Activated CD4-positive, alpha-beta T cell treated with anti-CD3 and anti-CD28 coated beads, Interleukin-2, amount 10 ng/mL, durations not matched to agents 7 days and 5 days (primary cell): ENCODE results near the gene KRTAP10-12. TPM values are rescaled to one million over a fixed set of nuclear protein-coding genes. Genes with fewer than 3 reads are reported as not detected.
"Not testable (repeated sequence)": the region's sequence is repeated elsewhere in the genome, so short reads cannot be mapped to it uniquely, and the experiment has no call there.

Source experiments
- CTCF ChIA-PET: fragments of 350-600 bp; sonication (Branson Sonifier 250); formaldehyde crosslinking; loops from one replicate; lab custom pipeline; 2021; ENCODE audit warnings: antibody characterized with exemption; lab: Charles Lee
- POLR2A ChIA-PET: fragments of 350-600 bp; sonication (Branson Sonifier 250); formaldehyde crosslinking; loops from one replicate; lab custom pipeline; 2021; ENCODE audit warnings: antibody characterized with exemption; lab: Charles Lee
- DNase-seq: peaks from one replicate; pipeline ENCODE4 v3.0.0-alpha.2; 2020
- H3K27ac Mint-ChIP-seq: one replicate; pipeline ENCODE4 v1.8.0; 2021; ENCODE audit warnings: mild to moderate bottlenecking, moderate library complexity, mixed read lengths
- H3K27me3 Mint-ChIP-seq: one replicate; pipeline ENCODE4 v1.8.0; 2021; ENCODE audit warnings: mixed read lengths
- H3K36me3 Mint-ChIP-seq: one replicate; pipeline ENCODE4 v1.8.0; 2021; ENCODE audit warnings: low read depth, mixed read lengths
- H3K4me1 Mint-ChIP-seq: one replicate; pipeline ENCODE4 v1.8.0; 2021; ENCODE audit warnings: mixed read lengths
- H3K4me3 Mint-ChIP-seq: one replicate; pipeline ENCODE4 v1.8.0; 2021; ENCODE audit warnings: mild to moderate bottlenecking, moderate library complexity, mixed read lengths
- H3K9me3 Mint-ChIP-seq: one replicate; pipeline ENCODE4 v1.8.0; 2021; ENCODE audit warnings: mixed read lengths
- total RNA-seq, 2 experiments: library from RNA; stranded (reverse); gene quantifications; one replicate each; pipeline ENCODE4 v1.2.3, GENCODE V29; 2021

KRTAP10-12 gene
- total RNA-seq, 2 experiments from 2014 or later = not detected

DNA sequence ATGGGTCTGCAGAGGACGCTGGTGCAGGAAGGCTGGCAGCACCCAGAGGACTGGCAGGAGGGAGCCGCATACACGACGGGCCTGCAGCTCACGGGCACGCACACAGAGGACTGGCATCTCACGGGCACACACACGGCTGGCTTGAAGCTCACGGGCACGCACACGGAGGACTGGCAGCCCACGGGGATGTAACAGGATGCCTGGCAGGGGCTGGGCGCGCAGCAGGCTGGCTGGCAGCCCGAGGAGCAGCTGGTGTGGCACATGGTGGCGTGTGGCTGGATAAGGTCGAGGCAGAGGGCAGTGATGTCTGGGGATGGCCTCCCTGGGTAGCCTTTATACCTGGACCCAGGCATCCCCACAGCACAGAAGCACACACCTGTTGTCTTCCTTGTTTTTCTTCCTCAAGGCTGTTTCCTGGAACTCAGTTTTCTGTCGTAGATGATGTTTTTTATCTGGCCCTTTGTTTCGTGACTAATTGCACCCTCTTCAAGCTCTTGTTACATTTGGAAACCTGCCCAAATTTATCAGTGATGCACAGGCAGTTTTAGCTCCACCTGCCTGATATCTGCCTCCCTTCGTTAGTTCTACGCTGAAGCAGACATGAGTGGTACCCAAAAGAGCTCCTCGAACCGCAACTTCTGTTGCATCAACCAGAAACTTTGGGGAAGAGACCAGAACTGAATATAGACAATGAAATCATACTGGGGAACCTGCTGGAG, 15.0 kb upstream of the KRTAP10-12 start, which contains the start of gene KRTAP12-1:
TSS of gene KRTAP12-1 (minus strand) at position 303 of the 719 bp plus-strand sequence. CDS start at position 263, 40 bp downstream.
- H3K4me3 Mint-ChIP-seq = no peak within 1 kb of the TSS
- H3K4me1 Mint-ChIP-seq = peaks cover 5% of the 10 kb centered on the region
- peaks cover 10% of the 10 kb centered on the region for H3K27me3 Mint-ChIP-seq
- ChIA-PET POLR2A (no interaction called here), CTCF (interaction anchor here (1.1 kb wide), 1 partner anchor 13 kb away, joined by 3 read pairs; no protein-coding TSS in a partner anchor)
- DNase-seq = no peak
- no peaks in the 10 kb centered on the region for H3K9me3 Mint-ChIP-seq
- H3K27ac Mint-ChIP-seq = no peak within 1 kb of the TSS
- no peaks in the 10 kb centered on the region for H3K36me3 Mint-ChIP-seq

DNA sequence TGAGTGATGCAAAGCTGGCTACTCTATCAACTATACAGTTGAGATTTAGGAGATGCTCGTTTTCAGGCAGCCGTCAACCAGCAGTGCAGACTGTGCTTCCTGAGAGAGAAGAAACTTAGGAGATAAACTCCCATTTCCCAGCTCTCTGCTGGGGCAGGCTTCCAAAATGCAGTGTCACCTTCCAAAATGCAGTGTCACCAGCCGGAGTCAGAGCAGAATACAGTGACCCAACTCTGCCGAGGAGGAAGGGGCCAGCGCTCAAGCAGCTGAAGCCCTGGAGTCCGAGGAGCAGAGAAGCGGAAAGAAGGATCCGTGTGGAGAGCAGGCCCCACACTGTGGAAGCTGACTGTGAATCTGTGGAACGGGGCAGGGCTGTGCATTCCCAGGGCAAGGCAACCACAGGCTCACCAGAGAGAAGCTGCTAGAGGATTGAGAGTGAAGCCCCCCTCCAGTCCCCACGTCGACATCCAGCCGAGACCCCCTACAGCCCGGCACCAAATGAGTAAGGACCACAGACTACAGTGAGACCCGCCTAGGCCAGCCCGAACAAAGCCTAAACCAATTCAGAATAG, 14.3 kb upstream of the KRTAP10-12 start:
- ChIA-PET CTCF (interaction anchor here (1.1 kb wide), 1 partner anchor 14 kb away, joined by 3 read pairs; no protein-coding TSS in a partner anchor), POLR2A (no interaction called here)
- H3K27me3 Mint-ChIP-seq = peaks cover 10% of the 10 kb centered on the region
- no peak for DNase-seq
- H3K36me3 Mint-ChIP-seq = no peaks in the 10 kb centered on the region
- no peaks in the 10 kb centered on the region for H3K9me3 Mint-ChIP-seq
- no peak overlapping the region for H3K27ac Mint-ChIP-seq
- H3K4me3 Mint-ChIP-seq = no peak overlapping the region
- H3K4me1 Mint-ChIP-seq = peaks cover 5% of the 10 kb centered on the region

DNA sequence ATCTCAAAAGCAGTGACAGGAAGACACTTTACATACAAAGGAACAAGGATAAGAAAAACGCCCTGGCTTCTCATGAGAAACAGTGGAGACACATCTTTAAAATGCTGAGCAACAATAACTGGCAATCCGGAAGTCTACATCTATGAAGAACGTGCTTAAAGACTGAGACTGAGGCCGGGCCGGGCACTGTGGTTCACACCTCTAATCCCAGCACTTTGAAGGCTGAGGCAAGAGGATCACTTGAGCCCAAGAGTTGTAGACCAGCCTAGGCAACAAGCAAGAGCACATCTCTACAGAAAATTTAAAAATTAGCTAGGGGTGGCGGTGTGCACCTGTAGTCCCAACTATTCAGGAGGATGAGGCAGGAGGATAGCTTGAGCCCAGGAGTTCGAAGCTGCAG, 12.9 kb upstream of the KRTAP10-12 start:
- H3K27ac Mint-ChIP-seq = no peak overlapping the region
- no peak overlapping the region for H3K4me3 Mint-ChIP-seq
- no peaks in the 10 kb centered on the region for H3K9me3 Mint-ChIP-seq
- ChIA-PET POLR2A (no interaction called here), CTCF (interaction anchor here (1.0 kb wide), 1 partner anchor 39 kb away, joined by 3 read pairs; no protein-coding TSS in a partner anchor)
- peaks cover 10% of the 10 kb centered on the region for H3K27me3 Mint-ChIP-seq
- DNase-seq = no peak
- H3K4me1 Mint-ChIP-seq = peaks cover 5% of the 10 kb centered on the region
- H3K36me3 Mint-ChIP-seq = no peaks in the 10 kb centered on the region

DNA sequence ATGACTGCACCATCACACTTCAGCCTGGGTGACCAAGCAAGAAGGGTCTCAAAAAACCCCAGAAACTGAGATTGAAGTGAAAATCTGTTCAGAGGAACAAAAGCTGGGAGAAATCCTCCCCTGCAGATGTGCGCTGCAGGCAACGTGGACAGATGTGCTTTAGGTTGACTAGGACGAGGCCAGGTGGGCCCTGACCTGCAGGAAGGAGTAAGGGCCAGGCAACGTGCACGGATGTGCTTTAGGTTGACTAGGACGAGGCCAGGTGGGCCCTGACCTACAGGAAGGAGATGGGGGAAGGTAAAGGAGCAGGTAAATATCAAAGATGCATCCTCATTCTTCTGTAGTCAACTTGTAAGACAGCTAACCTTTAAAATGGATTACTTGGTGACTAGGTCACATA, 12.5 kb upstream of the KRTAP10-12 start:
- H3K4me3 Mint-ChIP-seq = no peak overlapping the region
- ChIA-PET POLR2A (no interaction called here), CTCF (interaction anchor here (1.0 kb wide), 1 partner anchor 39 kb away, joined by 3 read pairs; no protein-coding TSS in a partner anchor)
- no peak overlapping the region for H3K27ac Mint-ChIP-seq
- H3K4me1 Mint-ChIP-seq = peaks cover 5% of the 10 kb centered on the region
- H3K27me3 Mint-ChIP-seq = peaks cover 10% of the 10 kb centered on the region
- H3K36me3 Mint-ChIP-seq = no peaks in the 10 kb centered on the region
- H3K9me3 Mint-ChIP-seq = no peaks in the 10 kb centered on the region
- no peak for DNase-seq

DNA sequence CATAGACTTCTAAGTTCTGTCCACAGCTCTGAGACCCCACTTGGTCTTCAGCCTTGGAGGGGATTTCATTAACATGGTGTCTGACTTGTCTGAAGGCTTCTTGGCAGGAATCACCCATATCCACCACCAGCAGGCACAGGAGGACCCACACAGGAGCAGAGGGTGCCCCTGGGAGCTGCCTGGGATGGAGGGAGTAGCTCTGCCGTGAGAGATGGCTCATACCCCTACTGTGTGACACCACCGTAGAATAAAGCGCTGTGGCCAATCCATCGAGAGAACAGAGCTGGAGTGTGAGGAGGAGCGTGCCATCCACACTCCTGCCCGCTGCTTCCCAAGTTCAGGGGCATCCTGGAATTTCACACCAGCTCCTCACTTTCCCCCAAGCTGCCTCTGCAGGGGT, 11.9 kb upstream of the KRTAP10-12 start:
- CTCF ChIA-PET = interaction anchor here (1.0 kb wide), 1 partner anchor 40 kb away, joined by 3 read pairs; no protein-coding TSS in a partner anchor
- POLR2A ChIA-PET, H3K4me1 Mint-ChIP-seq, DNase-seq, H3K4me3 Mint-ChIP-seq, H3K36me3 Mint-ChIP-seq, H3K9me3 Mint-ChIP-seq, H3K27ac Mint-ChIP-seq: not testable (repeated sequence)
- peaks cover 10% of the 10 kb centered on the region for H3K27me3 Mint-ChIP-seq

DNA sequence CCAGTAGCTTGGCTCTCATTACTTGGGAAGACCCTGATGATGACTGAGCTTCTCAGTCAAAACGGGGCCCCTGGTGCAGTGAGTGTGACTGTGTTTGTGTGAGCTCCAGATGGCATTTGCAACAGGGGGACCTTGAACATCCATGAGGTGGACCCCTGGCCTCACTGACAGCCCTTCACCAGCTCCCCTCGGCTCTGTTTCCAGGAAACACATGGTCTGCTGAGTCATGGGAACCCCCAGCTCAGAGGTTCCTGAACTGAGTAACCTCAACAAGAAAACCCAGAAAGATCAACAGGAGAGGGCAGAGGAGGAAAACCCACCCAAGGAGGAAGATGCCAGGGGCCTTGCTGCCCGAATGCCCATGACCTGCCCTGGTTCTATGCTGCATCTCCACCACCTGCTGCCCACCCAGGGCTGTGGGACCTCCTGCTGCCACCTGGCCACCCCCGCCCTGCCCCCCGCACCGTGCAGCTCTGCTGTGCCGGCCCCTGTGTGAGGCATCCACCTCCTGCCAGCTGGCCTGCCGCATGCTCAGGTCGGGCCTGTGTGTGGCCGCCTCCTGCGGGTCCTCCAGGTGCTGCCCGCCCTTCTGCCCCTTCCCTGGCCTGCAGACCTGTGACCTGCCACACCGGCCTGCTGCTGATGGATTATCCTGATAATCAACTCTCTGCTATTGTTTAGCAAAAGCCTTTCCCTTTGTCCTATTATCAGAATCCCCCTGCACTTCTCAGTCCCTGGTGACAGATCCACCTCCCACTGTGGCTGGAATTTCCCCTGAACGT, 10.8 kb upstream of the KRTAP10-12 start:
- Mint-ChIP-seq H3K4me3 (no peak overlapping the region), H3K27ac (peak overlapping the region; percentile 16), H3K9me3 (no peaks in the 10 kb centered on the region), H3K4me1 (peaks cover 5% of the 10 kb centered on the region), H3K36me3 (no peaks in the 10 kb centered on the region), H3K27me3 (peaks cover 13% of the 10 kb centered on the region)
- CTCF ChIA-PET = interaction anchor here (0.8 kb wide), 1 partner anchor 8 kb away, joined by 4 read pairs; no protein-coding TSS in a partner anchor
- POLR2A ChIA-PET = interaction anchor here (0.6 kb wide), 1 partner anchor 268 kb away, joined by 3 read pairs; no protein-coding TSS in a partner anchor
- no peak for DNase-seq

DNA sequence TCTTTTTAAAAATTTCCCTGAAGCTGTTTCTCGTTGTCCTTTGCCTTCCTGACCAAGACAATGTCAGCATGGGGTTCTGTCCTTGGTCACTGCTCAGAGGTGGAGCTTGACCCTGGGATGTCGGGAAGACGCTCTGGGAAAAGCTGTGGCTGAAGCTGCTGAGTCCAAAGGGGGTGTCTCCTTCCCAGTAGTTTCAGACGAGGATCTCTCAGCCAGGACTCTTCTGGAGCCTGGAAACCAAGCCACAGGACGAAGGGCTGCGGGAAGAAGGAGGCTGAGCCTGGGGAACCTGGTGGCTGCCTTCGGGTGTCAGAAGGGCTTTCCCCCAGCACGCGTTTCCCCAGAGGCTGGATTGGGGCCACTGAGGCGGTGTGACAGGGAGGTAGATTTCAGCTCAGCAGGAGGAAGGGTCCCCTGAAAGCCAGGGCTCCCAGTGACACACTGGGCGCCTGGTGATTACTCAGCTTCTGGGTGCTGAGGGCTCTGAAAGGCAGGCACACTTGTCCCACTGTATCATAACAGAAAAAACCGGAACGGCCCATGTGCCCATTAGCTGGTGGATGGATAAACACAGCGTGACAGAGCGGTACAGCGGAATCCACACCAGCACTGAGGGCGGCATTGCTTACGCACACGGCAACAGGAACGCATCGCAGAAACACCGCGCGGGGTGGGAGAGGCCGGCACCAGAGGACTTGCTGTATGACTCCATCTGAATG, 10.0 kb upstream of the KRTAP10-12 start:
- ChIA-PET CTCF (no interaction called here), POLR2A (interaction anchor here (0.6 kb wide), 1 partner anchor 269 kb away, joined by 3 read pairs; no protein-coding TSS in a partner anchor)
- Mint-ChIP-seq H3K4me3 (no peak overlapping the region), H3K9me3 (no peaks in the 10 kb centered on the region), H3K4me1 (peaks cover 5% of the 10 kb centered on the region), H3K36me3 (no peaks in the 10 kb centered on the region), H3K27ac (no peak overlapping the region), H3K27me3 (peaks cover 17% of the 10 kb centered on the region)
- DNase-seq = no peak

DNA sequence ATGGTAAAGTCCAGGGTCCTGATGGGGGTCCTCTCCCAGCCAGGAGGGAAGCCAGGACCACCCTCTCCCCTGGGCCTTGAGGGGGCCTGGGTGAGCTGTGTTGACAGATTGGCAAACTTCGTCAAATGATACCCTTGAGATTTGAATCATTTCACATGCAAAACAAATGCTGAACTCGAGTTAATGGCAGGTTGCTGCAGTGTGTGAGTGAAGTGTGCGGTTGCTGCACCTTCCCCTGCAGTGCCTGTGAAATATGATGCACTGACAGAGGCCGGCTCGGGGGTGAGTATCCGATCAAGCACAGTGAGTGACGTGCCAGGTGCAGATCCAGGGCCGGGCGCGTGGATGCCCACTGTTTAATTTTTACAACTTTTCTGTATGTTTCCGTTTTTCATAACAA, 9.3 kb upstream of the KRTAP10-12 start:
- H3K4me3 Mint-ChIP-seq = no peak overlapping the region
- no peak overlapping the region for H3K27ac Mint-ChIP-seq
- no peak for DNase-seq
- H3K27me3 Mint-ChIP-seq = peaks cover 20% of the 10 kb centered on the region
- POLR2A ChIA-PET = no interaction called here
- CTCF ChIA-PET = no interaction called here
- peaks cover 5% of the 10 kb centered on the region for H3K4me1 Mint-ChIP-seq
- peaks cover 2% of the 10 kb centered on the region for H3K9me3 Mint-ChIP-seq
- H3K36me3 Mint-ChIP-seq = no peaks in the 10 kb centered on the region

DNA sequence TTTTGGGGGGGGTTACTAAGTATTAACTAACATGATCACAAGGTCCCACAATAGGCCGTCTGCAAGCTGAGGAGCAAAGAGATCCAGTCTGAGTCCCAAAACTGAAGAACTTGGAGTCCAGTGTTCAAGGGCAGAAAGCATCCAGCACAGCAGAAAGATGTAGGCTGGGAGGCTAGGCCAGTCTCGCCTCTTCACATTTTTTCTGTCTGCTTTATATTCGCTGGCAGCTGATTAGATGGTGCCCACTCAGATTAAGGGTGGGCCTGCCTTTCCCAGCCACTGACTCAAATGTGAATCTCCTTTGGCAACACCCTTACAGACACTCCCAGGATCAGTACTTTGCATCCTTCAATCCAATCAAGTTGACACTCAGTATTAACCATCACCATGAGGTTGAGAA, 7.2 kb upstream of the KRTAP10-12 start:
- POLR2A ChIA-PET, H3K4me3 Mint-ChIP-seq, H3K27ac Mint-ChIP-seq, H3K4me1 Mint-ChIP-seq, CTCF ChIA-PET, H3K36me3 Mint-ChIP-seq: not testable (repeated sequence)
- Mint-ChIP-seq H3K9me3 (peaks cover 11% of the 10 kb centered on the region), H3K27me3 (peaks cover 21% of the 10 kb centered on the region)
- peak; percentile 1 for DNase-seq

DNA sequence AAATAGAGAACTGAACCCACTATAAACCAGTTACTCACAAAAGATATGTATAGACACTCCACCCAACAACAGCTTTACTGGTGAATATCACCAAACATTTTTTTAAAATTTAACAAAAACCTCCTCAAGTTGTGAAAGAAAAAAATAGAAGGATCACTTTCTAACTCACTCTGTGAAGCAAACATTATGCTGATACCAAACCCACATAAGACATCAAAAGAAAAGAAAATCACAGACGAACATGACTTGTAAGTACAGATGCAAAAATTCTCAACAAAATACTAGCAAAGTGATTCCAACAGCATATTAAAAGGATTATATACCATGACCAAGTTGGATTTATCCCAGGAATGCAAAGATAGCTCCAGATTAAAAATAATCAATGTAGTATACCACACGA, 5.3 kb upstream of the KRTAP10-12 start:
- ChIA-PET CTCF (interaction anchor here (1.0 kb wide), 1 partner anchor 18 kb away, joined by 3 read pairs; no protein-coding TSS in a partner anchor), POLR2A (no interaction called here)
- Mint-ChIP-seq H3K4me1 (no peaks in the 10 kb centered on the region), H3K27ac (no peak overlapping the region), H3K9me3 (peaks cover 11% of the 10 kb centered on the region), H3K4me3 (no peak overlapping the region), H3K36me3 (no peaks in the 10 kb centered on the region), H3K27me3 (peaks cover 31% of the 10 kb centered on the region)
- DNase-seq = no peak

DNA sequence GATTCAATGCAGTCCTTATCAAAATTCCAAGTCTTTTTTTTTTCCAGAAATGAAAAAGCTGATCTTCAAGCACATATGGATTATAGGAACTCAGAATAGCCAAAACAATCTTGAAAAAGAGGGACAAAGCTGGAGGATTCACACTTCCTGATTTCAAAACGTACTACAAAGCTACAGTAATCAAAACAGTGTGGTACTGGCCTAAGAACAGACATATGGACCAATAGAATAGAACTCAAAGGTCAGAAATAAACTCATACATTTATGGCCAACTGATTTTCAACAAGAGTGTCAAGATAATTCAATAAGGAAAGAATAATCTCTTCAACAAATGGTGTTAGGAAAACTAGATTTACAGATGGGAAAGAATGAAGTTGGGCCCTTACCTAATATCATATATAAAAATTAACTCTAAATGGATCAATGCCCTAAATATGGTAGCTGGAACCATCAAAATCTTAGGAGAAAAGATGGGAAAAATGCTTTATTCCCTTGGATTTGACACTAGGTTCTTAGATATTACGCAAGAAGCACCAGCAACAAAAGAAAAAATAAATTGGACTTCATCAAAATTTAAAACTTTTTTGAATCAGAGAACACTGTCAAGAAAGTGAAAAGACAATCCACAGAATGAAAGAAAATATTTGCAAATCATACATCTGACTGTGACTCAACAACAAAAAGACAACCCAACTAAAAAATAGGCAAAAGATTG, 4.0 kb upstream of the KRTAP10-12 start:
- Mint-ChIP-seq H3K4me3 (no peak overlapping the region), H3K9me3 (peaks cover 11% of the 10 kb centered on the region), H3K4me1 (no peaks in the 10 kb centered on the region), H3K27ac (no peak overlapping the region), H3K36me3 (no peaks in the 10 kb centered on the region), H3K27me3 (peaks cover 41% of the 10 kb centered on the region)
- ChIA-PET POLR2A (no interaction called here), CTCF (no interaction called here)
- no peak for DNase-seq
